Measurements from ENCODE around the gene C3orf20. TPM values are rescaled to one million over a fixed set of nuclear protein-coding genes. Genes with fewer than 3 reads are reported as not detected.

Gene C3orf20
- total and polyA plus RNA-seq, 2 experiments from 2014 or later = not detected

GRCh38 chr3:14797731-14798130 is 122.8 kb downstream of the C3orf20 start:
- peaks cover 22% of the 10 kb centered on the region for H3K4me1 Mint-ChIP-seq
- Histone ChIP-seq H3K9me2 (ENCODE audit: insufficient read depth) (no peaks in the 10 kb centered on the region), H3K27ac (ENCODE audit: low read depth) (no peak overlapping the region), H2AFZ (no peak overlapping the region), H3K4me3 (no peak overlapping the region), H3K4me1 (ENCODE audit: insufficient read depth) (peaks cover 7% of the 10 kb centered on the region), H3K36me3 (ENCODE audit: insufficient read depth) (no peaks in the 10 kb centered on the region), H3F3A (replicated peaks; ENCODE audit: low read depth) (no peaks in the 10 kb centered on the region), H3K4me2 (no peak overlapping the region), H3K27me3 (ENCODE audit: insufficient read depth) (no peaks in the 10 kb centered on the region), H3K79me2 (replicated peaks; ENCODE audit: insufficient read depth) (no peaks in the 10 kb centered on the region), H4K20me1 (replicated peaks; ENCODE audit: insufficient read depth) (no peaks in the 10 kb centered on the region)
- no peak for ATAC-seq
- TF ChIP-seq ZNF331 (CRISPR knock-in tag; IDR thresholded peaks at IDR 0.05; ENCODE audit: low read depth) (no peak), STAT1 (IDR thresholded peaks at IDR 0.05; ENCODE audit: unreplicated experiment) (no peak)
- H3K27ac Mint-ChIP-seq = no peak overlapping the region
- no peak for DNase-seq (ENCODE audit: low spot score)
- no peaks in the 10 kb centered on the region for H3K36me3 Mint-ChIP-seq (ENCODE audit: low read depth)
- H3K9me3 Mint-ChIP-seq = no peaks in the 10 kb centered on the region; the same call in 2 of the 3 replicates
- peaks cover 2% of the 10 kb centered on the region for H3K27me3 Mint-ChIP-seq (ENCODE audit: insufficient read depth, low read depth, poor library complexity)
- no peak overlapping the region for H3K4me3 Mint-ChIP-seq

- Histone ChIP-seq H3K36me3 (ENCODE audit: insufficient read depth) (no peaks in the 10 kb centered on the region), H3K4me1 (ENCODE audit: insufficient read depth) (peaks cover 7% of the 10 kb centered on the region), H3K27ac (ENCODE audit: low read depth) (no peak overlapping the region), H3K9me2 (ENCODE audit: insufficient read depth) (no peaks in the 10 kb centered on the region), H3F3A (replicated peaks; ENCODE audit: low read depth) (no peaks in the 10 kb centered on the region), H3K4me3 (no peak overlapping the region), H3K79me2 (replicated peaks; ENCODE audit: insufficient read depth) (no peaks in the 10 kb centered on the region), H3K27me3 (ENCODE audit: insufficient read depth) (no peaks in the 10 kb centered on the region), H4K20me1 (replicated peaks; ENCODE audit: insufficient read depth) (no peaks in the 10 kb centered on the region), H3K4me2 (no peak overlapping the region), H2AFZ (no peak overlapping the region)
- no peak for ATAC-seq
- Mint-ChIP-seq H3K27me3 (ENCODE audit: insufficient read depth, low read depth, poor library complexity) (no peaks in the 10 kb centered on the region), H3K4me1 (peaks cover 24% of the 10 kb centered on the region), H3K27ac (no peak overlapping the region), H3K4me3 (no peak overlapping the region), H3K36me3 (ENCODE audit: low read depth) (no peaks in the 10 kb centered on the region), H3K9me3 (no peaks in the 10 kb centered on the region; the same call in 2 of the 3 replicates)
- no peak for DNase-seq (ENCODE audit: low spot score)
- no peak for TF ChIP-seq JUNB (IDR thresholded peaks at IDR 0.05; ENCODE audit: unreplicated experiment)
- TF ChIP-seq ZNF114 (CRISPR knock-in tag; IDR thresholded peaks at IDR 0.05) = no peak
- no peak for TF ChIP-seq EZH2phosphoT487 (IDR thresholded peaks at IDR 0.05; ENCODE audit: unreplicated experiment)
- TF ChIP-seq POLR2AphosphoS5 (IDR thresholded peaks at IDR 0.05; ENCODE audit: low read depth) = no peak
- TF ChIP-seq, protein P1, sequence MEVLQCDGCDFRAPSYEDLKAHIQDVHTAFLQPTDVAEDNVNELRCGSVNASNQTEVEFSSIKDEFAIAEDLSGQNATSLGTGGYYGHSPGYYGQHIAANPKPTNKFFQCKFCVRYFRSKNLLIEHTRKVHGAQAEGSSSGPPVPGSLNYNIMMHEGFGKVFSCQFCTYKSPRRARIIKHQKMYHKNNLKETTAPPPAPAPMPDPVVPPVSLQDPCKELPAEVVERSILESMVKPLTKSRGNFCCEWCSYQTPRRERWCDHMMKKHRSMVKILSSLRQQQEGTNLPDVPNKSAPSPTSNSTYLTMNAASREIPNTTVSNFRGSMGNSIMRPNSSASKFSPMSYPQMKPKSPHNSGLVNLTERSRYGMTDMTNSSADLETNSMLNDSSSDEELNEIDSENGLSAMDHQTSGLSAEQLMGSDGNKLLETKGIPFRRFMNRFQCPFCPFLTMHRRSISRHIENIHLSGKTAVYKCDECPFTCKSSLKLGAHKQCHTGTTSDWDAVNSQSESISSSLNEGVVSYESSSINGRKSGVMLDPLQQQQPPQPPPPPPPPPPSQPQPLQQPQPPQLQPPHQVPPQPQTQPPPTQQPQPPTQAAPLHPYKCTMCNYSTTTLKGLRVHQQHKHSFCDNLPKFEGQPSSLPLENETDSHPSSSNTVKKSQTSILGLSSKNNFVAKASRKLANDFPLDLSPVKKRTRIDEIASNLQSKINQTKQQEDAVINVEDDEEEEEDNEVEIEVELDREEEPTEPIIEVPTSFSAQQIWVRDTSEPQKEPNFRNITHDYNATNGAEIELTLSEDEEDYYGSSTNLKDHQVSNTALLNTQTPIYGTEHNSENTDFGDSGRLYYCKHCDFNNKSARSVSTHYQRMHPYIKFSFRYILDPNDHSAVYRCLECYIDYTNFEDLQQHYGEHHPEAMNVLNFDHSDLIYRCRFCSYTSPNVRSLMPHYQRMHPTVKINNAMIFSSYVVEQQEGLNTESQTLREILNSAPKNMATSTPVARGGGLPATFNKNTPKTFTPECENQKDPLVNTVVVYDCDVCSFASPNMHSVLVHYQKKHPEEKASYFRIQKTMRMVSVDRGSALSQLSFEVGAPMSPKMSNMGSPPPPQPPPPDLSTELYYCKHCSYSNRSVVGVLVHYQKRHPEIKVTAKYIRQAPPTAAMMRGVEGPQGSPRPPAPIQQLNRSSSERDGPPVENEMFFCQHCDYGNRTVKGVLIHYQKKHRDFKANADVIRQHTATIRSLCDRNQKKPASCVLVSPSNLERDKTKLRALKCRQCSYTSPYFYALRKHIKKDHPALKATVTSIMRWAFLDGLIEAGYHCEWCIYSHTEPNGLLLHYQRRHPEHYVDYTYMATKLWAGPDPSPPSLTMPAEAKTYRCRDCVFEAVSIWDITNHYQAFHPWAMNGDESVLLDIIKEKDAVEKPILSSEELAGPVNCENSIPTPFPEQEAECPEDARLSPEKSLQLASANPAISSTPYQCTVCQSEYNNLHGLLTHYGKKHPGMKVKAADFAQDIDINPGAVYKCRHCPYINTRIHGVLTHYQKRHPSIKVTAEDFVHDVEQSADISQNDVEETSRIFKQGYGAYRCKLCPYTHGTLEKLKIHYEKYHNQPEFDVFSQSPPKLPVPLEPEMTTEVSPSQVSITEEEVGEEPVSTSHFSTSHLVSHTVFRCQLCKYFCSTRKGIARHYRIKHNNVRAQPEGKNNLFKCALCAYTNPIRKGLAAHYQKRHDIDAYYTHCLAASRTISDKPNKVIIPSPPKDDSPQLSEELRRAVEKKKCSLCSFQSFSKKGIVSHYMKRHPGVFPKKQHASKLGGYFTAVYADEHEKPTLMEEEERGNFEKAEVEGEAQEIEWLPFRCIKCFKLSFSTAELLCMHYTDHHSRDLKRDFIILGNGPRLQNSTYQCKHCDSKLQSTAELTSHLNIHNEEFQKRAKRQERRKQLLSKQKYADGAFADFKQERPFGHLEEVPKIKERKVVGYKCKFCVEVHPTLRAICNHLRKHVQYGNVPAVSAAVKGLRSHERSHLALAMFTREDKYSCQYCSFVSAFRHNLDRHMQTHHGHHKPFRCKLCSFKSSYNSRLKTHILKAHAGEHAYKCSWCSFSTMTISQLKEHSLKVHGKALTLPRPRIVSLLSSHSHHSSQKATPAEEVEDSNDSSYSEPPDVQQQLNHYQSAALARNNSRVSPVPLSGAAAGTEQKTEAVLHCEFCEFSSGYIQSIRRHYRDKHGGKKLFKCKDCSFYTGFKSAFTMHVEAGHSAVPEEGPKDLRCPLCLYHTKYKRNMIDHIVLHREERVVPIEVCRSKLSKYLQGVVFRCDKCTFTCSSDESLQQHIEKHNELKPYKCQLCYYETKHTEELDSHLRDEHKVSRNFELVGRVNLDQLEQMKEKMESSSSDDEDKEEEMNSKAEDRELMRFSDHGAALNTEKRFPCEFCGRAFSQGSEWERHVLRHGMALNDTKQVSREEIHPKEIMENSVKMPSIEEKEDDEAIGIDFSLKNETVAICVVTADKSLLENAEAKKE (CRISPR knock-in tag; IDR thresholded peaks at IDR 0.05) = no peak
- no peak for TF ChIP-seq EZH2 (IDR thresholded peaks at IDR 0.05; ENCODE audit: low read depth, unreplicated experiment)
- no peak for TF ChIP-seq ZNF331 (CRISPR knock-in tag; IDR thresholded peaks at IDR 0.05; ENCODE audit: low read depth)
- no peak for TF ChIP-seq CREB1 (CRISPR knock-in tag; IDR thresholded peaks at IDR 0.05; ENCODE audit: low read depth)
- TF ChIP-seq NANOG (IDR thresholded peaks at IDR 0.05; ENCODE audit: borderline replicate concordance) = no peak
- TF ChIP-seq, protein P2, sequence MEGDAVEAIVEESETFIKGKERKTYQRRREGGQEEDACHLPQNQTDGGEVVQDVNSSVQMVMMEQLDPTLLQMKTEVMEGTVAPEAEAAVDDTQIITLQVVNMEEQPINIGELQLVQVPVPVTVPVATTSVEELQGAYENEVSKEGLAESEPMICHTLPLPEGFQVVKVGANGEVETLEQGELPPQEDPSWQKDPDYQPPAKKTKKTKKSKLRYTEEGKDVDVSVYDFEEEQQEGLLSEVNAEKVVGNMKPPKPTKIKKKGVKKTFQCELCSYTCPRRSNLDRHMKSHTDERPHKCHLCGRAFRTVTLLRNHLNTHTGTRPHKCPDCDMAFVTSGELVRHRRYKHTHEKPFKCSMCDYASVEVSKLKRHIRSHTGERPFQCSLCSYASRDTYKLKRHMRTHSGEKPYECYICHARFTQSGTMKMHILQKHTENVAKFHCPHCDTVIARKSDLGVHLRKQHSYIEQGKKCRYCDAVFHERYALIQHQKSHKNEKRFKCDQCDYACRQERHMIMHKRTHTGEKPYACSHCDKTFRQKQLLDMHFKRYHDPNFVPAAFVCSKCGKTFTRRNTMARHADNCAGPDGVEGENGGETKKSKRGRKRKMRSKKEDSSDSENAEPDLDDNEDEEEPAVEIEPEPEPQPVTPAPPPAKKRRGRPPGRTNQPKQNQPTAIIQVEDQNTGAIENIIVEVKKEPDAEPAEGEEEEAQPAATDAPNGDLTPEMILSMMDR (conservative IDR thresholded peaks at IDR 0.05; ENCODE audit: low read depth in 2 of 2) = no peak
- TF ChIP-seq, protein P3, sequence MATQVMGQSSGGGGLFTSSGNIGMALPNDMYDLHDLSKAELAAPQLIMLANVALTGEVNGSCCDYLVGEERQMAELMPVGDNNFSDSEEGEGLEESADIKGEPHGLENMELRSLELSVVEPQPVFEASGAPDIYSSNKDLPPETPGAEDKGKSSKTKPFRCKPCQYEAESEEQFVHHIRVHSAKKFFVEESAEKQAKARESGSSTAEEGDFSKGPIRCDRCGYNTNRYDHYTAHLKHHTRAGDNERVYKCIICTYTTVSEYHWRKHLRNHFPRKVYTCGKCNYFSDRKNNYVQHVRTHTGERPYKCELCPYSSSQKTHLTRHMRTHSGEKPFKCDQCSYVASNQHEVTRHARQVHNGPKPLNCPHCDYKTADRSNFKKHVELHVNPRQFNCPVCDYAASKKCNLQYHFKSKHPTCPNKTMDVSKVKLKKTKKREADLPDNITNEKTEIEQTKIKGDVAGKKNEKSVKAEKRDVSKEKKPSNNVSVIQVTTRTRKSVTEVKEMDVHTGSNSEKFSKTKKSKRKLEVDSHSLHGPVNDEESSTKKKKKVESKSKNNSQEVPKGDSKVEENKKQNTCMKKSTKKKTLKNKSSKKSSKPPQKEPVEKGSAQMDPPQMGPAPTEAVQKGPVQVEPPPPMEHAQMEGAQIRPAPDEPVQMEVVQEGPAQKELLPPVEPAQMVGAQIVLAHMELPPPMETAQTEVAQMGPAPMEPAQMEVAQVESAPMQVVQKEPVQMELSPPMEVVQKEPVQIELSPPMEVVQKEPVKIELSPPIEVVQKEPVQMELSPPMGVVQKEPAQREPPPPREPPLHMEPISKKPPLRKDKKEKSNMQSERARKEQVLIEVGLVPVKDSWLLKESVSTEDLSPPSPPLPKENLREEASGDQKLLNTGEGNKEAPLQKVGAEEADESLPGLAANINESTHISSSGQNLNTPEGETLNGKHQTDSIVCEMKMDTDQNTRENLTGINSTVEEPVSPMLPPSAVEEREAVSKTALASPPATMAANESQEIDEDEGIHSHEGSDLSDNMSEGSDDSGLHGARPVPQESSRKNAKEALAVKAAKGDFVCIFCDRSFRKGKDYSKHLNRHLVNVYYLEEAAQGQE (IDR thresholded peaks at IDR 0.05; ENCODE audit: unreplicated experiment) = no peak
Observed at GRCh38 chr3:14798231-14798630, 123.3 kb downstream of the C3orf20 start.
